BJ (cell line): ENCODE data around the gene CYCS. TPM values are rescaled to one million over a fixed set of nuclear protein-coding genes. Genes with fewer than 3 reads are reported as not detected.

Source experiments
- CTCF ChIA-PET: fragments of 350-600 bp; formaldehyde crosslinking; extraction: SDS; loops from one replicate; lab custom pipeline; 2021; ENCODE audit warnings: antibody characterized with exemption, inconsistent platforms; lab: Yijun Ruan, JAX
- POLR2A ChIA-PET: fragments of 300-600 bp; sonication (Branson Sonifier 250); formaldehyde crosslinking; extraction: SDS; loops from one replicate; lab custom pipeline; 2021; ENCODE audit warnings: antibody characterized with exemption; lab: Charles Lee
- DNase-seq: peaks from one replicate; pipeline ENCODE4 v3.0.0-alpha.2; 2011; ENCODE audit warnings: low read depth
- H3K27me3 ChIP-seq: 2 replicates; pipeline ENCODE4 v1.6.0; 2011; ENCODE audit warnings: low read length; ENCODE audit not compliant: control insufficient read depth, insufficient read depth
- H3K36me3 ChIP-seq: 2 replicates; pipeline ENCODE4 v1.5.1; 2011; ENCODE audit warnings: low read length; ENCODE audit not compliant: control insufficient read depth, insufficient read depth
- H3K4me3 ChIP-seq: 2 replicates; pipeline ENCODE4 v1.5.1; 2011; ENCODE audit warnings: low read depth, mild to moderate bottlenecking, control low read depth, low read length
- polyA plus RNA-seq: library from polyadenylated mRNA; depleted of rRNA; stranded (reverse); fragments of >200 nt; gene quantifications from 2 replicates; pipeline ENCODE4 v1.2.3, GENCODE V29; 2011
- TF ChIP-seq, protein P1 (sequence below): IDR thresholded peaks from 2 replicates; pipeline ENCODE4 v1.5.1; 2011; ENCODE audit warnings: low read depth, mild to moderate bottlenecking, control low read depth, inconsistent platforms, low read length, moderate library complexity; ENCODE audit not compliant: insufficient read depth

Gene CYCS
- polyA plus RNA-seq, 1 experiment, result 19.4 TPM

DNA sequence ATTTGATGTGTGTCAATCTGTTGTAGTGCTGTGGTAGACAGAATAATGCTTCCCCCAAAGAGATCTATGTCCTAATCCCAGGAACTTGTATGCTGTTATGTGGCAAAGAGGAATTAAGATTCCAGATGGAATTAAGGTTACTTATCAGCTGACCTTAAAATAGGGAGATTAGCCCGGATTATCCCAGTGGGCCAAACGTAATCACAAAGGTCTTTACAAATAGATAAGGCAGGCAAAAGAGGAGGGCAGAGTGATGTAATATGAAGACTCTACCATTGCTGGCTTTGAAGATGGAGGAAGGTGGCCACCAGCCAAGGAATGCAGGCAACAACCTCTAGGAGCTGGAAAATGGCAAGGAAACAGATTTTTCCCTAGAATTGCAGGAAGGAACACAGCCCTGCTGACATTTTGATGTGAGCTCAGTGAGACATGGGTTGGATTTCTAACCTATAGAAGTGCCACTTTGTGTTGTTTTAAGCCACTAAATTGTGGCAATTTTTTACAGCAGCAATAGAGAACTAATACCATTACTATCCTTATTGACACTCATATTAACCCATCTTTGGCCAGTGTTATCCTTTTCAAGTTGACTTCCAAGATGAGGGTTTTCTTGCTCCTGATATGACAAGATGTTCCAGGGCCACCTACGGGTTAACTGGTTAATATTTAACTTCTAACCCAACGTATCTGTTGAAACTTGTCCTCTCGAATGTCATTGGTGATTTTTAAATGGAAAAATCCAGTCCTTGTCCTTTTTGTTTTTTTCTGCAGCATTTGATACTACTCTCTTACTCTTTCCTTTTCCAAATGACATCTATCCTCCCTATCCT, 29.3 kb downstream of the CYCS start:
- Histone ChIP-seq H3K36me3 (no peaks in the 10 kb centered on the region), H3K27me3 (no peaks in the 10 kb centered on the region), H3K4me3 (no peak overlapping the region)
- no peak for DNase-seq
- TF ChIP-seq, protein P1, sequence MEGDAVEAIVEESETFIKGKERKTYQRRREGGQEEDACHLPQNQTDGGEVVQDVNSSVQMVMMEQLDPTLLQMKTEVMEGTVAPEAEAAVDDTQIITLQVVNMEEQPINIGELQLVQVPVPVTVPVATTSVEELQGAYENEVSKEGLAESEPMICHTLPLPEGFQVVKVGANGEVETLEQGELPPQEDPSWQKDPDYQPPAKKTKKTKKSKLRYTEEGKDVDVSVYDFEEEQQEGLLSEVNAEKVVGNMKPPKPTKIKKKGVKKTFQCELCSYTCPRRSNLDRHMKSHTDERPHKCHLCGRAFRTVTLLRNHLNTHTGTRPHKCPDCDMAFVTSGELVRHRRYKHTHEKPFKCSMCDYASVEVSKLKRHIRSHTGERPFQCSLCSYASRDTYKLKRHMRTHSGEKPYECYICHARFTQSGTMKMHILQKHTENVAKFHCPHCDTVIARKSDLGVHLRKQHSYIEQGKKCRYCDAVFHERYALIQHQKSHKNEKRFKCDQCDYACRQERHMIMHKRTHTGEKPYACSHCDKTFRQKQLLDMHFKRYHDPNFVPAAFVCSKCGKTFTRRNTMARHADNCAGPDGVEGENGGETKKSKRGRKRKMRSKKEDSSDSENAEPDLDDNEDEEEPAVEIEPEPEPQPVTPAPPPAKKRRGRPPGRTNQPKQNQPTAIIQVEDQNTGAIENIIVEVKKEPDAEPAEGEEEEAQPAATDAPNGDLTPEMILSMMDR, result no peak
- POLR2A ChIA-PET, result no interaction called here
- CTCF ChIA-PET, result interaction anchor here (0.6 to 14.8 kb wide), 12 partner anchors 11 to 431 kb away, joined by 3 to 355 read pairs (median 8); partner anchors contain the start of gene OSBPL3

DNA sequence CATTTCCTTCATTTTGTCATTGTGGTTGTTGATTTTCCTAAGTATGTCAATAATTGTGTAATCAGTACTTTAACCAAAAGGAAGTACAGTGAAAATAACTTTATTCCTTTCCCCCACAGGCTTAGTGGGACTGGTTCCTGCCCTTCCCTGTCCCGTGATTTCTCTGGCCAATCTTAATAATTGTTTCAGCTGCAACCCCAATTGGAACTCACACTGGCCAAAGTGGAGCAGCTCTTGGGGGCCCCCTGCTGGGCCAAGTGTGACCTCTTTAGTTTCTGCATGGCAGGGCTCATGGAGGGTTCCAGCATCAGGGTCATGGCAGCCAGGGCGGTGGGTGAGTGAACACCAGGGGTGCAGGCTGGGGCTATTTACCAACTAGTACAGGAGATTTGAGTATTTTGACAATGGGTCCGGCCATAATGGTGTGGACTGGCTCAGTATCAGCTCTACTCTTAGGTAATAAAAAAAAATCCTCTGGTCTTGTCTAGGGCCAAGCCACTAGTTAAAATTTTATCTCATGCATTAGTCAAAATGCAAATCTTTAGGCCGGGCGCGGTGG, 31.7 kb downstream of the CYCS start:
- ChIA-PET POLR2A (no interaction called here), CTCF (interaction anchor here (0.7 to 14.8 kb wide), 44 partner anchors 8 to 688 kb away, joined by 3 to 355 read pairs (median 4); partner anchors contain the start of gene OSBPL3)
- DNase-seq, result no peak
- no peak overlapping the region for H3K4me3 ChIP-seq
- no peaks in the 10 kb centered on the region for H3K36me3 ChIP-seq
- TF ChIP-seq, protein P1, result peak; percentile 95
- H3K27me3 ChIP-seq, result no peaks in the 10 kb centered on the region

DNA sequence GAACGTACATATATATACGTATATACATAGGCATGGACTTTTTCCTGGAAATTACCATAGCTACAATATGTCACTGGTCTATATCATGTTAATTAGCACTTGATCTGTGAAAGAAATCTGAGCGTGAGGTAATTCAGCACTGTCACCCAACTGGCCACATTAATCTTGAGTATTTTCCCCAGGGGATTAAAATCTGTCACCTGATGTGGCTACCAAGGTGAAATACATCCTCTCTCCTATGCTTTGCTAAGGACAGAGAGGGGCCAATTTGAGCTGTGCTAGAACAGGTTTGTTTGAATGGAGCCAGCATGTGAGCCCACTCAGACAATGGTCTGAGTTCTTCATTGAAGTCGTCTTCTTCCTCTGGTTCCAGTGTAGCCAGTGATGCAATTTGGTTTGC, 33.3 kb downstream of the CYCS start:
- H3K4me3 ChIP-seq, result no peak overlapping the region
- ChIA-PET POLR2A (no interaction called here), CTCF (interaction anchor here (1.0 to 14.8 kb wide), 6 partner anchors 19 to 288 kb away, joined by 3 to 355 read pairs (median 36); partner anchors contain the start of gene OSBPL3)
- H3K27me3 ChIP-seq, result no peaks in the 10 kb centered on the region
- H3K36me3 ChIP-seq, result no peaks in the 10 kb centered on the region
- DNase-seq, result no peak
- TF ChIP-seq, protein P1, result no peak

DNA sequence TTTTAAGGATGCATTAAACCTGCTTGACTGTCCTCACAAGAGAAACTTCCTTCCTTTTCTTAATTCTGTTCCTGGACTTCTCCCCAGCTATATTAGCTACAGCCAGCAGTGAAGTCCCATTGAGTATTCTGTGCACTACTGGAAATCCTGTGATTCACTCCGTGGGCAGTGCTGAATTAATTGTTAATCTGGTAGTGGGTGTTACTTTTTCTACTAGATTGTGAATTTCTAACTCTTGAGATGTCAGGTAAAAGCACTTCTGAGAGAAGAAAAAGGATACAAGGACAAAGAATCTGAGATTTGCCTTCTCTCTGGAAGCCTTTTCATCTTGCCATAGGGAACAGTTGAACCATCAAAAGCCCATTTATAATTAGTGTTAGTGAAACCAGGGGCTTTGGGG, 33.9 kb downstream of the CYCS start:
- TF ChIP-seq, protein P1, result no peak
- Histone ChIP-seq H3K4me3 (no peak overlapping the region), H3K27me3 (no peaks in the 10 kb centered on the region), H3K36me3 (no peaks in the 10 kb centered on the region)
- POLR2A ChIA-PET, result interaction anchor here (0.7 kb wide), 1 partner anchor 271 kb away, joined by 3 read pairs; no protein-coding TSS in a partner anchor
- CTCF ChIA-PET, result interaction anchor here (6.2 to 14.8 kb wide), 3 partner anchors 111 to 279 kb away, joined by 69 to 355 read pairs (median 106); partner anchors contain the start of gene OSBPL3
- DNase-seq, result no peak

DNA sequence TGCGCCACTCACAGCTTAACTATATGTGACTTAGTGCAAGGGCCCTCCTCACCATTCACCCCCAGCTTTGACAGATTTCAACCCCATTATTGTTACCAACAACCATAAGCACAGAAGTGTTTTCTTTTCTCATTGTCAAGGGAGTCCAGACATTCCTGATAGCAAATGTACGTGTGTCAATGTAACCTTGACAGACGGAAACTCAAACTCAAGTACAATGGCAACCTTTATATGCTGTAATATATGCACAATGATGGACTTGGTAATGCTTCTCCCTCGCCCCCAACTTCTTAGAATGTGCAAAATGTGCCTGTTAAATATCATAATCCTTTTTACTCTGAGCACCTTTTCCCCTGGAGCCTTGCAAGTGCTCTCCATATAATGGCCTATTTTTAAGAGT, 34.7 kb downstream of the CYCS start:
- H3K4me3 ChIP-seq, result no peak overlapping the region
- no peaks in the 10 kb centered on the region for H3K27me3 ChIP-seq
- TF ChIP-seq, protein P1, result no peak
- H3K36me3 ChIP-seq, result no peaks in the 10 kb centered on the region
- ChIA-PET CTCF (interaction anchor here (1.2 to 14.8 kb wide), 5 partner anchors 8 to 278 kb away, joined by 4 to 355 read pairs (median 69); partner anchors contain the start of gene OSBPL3), POLR2A (no interaction called here)
- no peak for DNase-seq
